ENCODE results near the gene NPIPA8.
"Not testable (repeated sequence)": the region's sequence is repeated elsewhere in the genome, so short reads cannot be mapped to it uniquely, and the experiment has no call there.

- TF ChIP-seq CTCF, POLR2A (IDR thresholded peaks at IDR 0.05): not testable (repeated sequence)
These were observed 47.6 kb upstream of the NPIPA8 start for GRCh38 chr16:18384098-18384636.
